B cell (primary cell): ENCODE measurements around the gene NR0B2. TPM values are rescaled to one million over a fixed set of nuclear protein-coding genes. Genes with fewer than 3 reads are reported as not detected.
A peak's percentile ranks its signal among the peaks of the same experiment; 100 is the strongest.

ENCODE experiments used
- ATAC-seq: fragments of 200-7000 bp; cut with Tn5 transposase; one replicate; pipeline ENCODE4 v1.10.0; 2021; ENCODE audit warnings: low read depth, mild to moderate bottlenecking, moderate number of reproducible peaks, moderate library complexity
- CTCF ChIA-PET: fragments of 350-600 bp; sonication (Branson Sonifier 250); formaldehyde crosslinking; loops from one replicate; lab custom pipeline; 2021; ENCODE audit warnings: antibody characterized with exemption, inconsistent platforms; lab: Charles Lee
- POLR2A ChIA-PET: fragments of 350-600 bp; sonication (Branson Sonifier 250); formaldehyde crosslinking; loops from one replicate; lab custom pipeline; 2021; ENCODE audit warnings: antibody characterized with exemption; lab: Charles Lee
- DNase-seq: peaks from one replicate; pipeline ENCODE4 v3.0.0; 2013
- H2AFZ ChIP-seq: 2 replicates; pipeline ENCODE4 v1.6.1; 2012; ENCODE audit warnings: mild to moderate bottlenecking, low read depth, low read length; ENCODE audit not compliant: insufficient read depth, poor library complexity, severe bottlenecking
- H3K27ac ChIP-seq, 2 donors: 1 replicate in 1 of 2; 2 replicates in 1 of 2; pipeline ENCODE4 v1.5.1; 2012 to 2013; ENCODE audit warnings: low read length in 2 of 2, mild to moderate bottlenecking in 2 of 2, moderate library complexity in 1 of 2
- H3K27me3 ChIP-seq, 4 experiments: fragments of 200-600 bp in 1 of 4; sonication (generic) in 1 of 4; replicated peaks in 1 of 4; 1 replicate in 2 of 4; 2 replicates in 2 of 4; pipeline versions ENCODE4 v1.6.1 to v1.7.0; 2013 to 2016; ENCODE audit warnings: low read length in 3 of 4, mild to moderate bottlenecking in 2 of 4, mixed read lengths in 1 of 4, moderate library complexity in 1 of 4; ENCODE audit not compliant: insufficient read depth in 4 of 4, control insufficient read depth in 3 of 4; ENCODE audit errors: control extremely low read depth in 1 of 4
- H3K36me3 ChIP-seq, 2 experiments: replicated peaks in 1 of 2; 1 replicate in 1 of 2; 2 replicates in 1 of 2; pipeline versions ENCODE4 v1.6.1 to v1.7.1; 2013; ENCODE audit warnings: low read length in 1 of 2; ENCODE audit not compliant: insufficient read depth in 2 of 2, control insufficient read depth in 1 of 2; ENCODE audit errors: control extremely low read depth in 1 of 2, extremely low read depth in 1 of 2
- H3K4me1 ChIP-seq, 2 donors: fragments of 200-600 bp in 1 of 2; sonication (generic) in 1 of 2; 1 replicate in 1 of 2; 2 replicates in 1 of 2; pipeline versions ENCODE4 v1.5.1 to v1.6.1; 2013 to 2017; ENCODE audit warnings: low read length in 2 of 2; ENCODE audit not compliant: control insufficient read depth in 2 of 2, insufficient read depth in 2 of 2
- H3K4me2 ChIP-seq: replicated peaks from 2 replicates; pipeline ENCODE3; 2012; ENCODE audit warnings: mild to moderate bottlenecking, low read depth, low read length; ENCODE audit not compliant: poor library complexity, severe bottlenecking
- H3K4me3 ChIP-seq, 5 experiments: fragments of 200-600 bp in 1 of 5; sonication (generic) in 1 of 5; 1 replicate in 3 of 5; 2 replicates in 2 of 5; pipeline versions ENCODE4 v1.5.1 to v1.7.0; 2011 to 2016; ENCODE audit warnings: low read length in 4 of 5, mild to moderate bottlenecking in 4 of 5, low read depth in 2 of 5, control low read depth in 1 of 5, moderate library complexity in 1 of 5; ENCODE audit not compliant: insufficient read depth in 1 of 5; ENCODE audit errors: control extremely low read depth in 1 of 5, extremely low read depth in 1 of 5
- H3K79me2 ChIP-seq: fragments of 200-600 bp; sonication (generic); one replicate; pipeline ENCODE4 v1.6.0; 2016; ENCODE audit warnings: low read length; ENCODE audit not compliant: control insufficient read depth, insufficient read depth
- H3K9ac ChIP-seq: fragments of 200-600 bp; sonication (generic); 2 replicates; pipeline ENCODE4 v1.6.1; 2017; ENCODE audit warnings: mild to moderate bottlenecking, low read length, moderate library complexity
- H3K9me3 ChIP-seq, 3 donors: one replicate each; pipeline versions ENCODE4 v1.6.1 to v1.7.1; 2013; ENCODE audit warnings: low read length in 2 of 3; ENCODE audit not compliant: control insufficient read depth in 2 of 3, insufficient read depth in 1 of 3; ENCODE audit errors: control extremely low read depth in 1 of 3
- H4K20me1 ChIP-seq: 2 replicates; pipeline ENCODE4 v1.6.0; 2012; ENCODE audit warnings: mild to moderate bottlenecking, low read length; ENCODE audit not compliant: insufficient read depth, control insufficient read depth, poor library complexity, severe bottlenecking
- H3K27ac Mint-ChIP-seq: one replicate; pipeline ENCODE4 v1.8.0; 2021; ENCODE audit warnings: mixed read lengths
- H3K27me3 Mint-ChIP-seq: one replicate; pipeline ENCODE4 v1.8.0; 2021; ENCODE audit warnings: mixed read lengths
- H3K4me1 Mint-ChIP-seq: one replicate; pipeline ENCODE4 v1.8.0; 2021; ENCODE audit warnings: mixed read lengths
- H3K4me3 Mint-ChIP-seq: one replicate; pipeline ENCODE4 v1.8.0; 2021; ENCODE audit warnings: mixed read lengths
- H3K9me3 Mint-ChIP-seq: one replicate; pipeline ENCODE4 v1.8.0; 2022; ENCODE audit warnings: mixed read lengths; ENCODE audit not compliant: insufficient read depth
- CTCF ChIP-seq: fragments of 200-600 bp; IDR thresholded peaks from one replicate; pipeline ENCODE4 v1.8.0; 2022; ENCODE audit warnings: antibody characterized with exemption, mild to moderate bottlenecking
- EZH2 ChIP-seq: IDR thresholded peaks from 2 replicates; pipeline ENCODE4 v1.6.1; 2012; ENCODE audit warnings: borderline replicate concordance, low read depth, mild to moderate bottlenecking, moderate library complexity, low read length; ENCODE audit not compliant: insufficient read depth, poor library complexity, severe bottlenecking
- WGBS: methylation state at CpG from one replicate; pipeline ENCODE4 v1.1.5; 2013; ENCODE audit warnings: missing lambda C conversion rate; ENCODE audit not compliant: insufficient coverage; 5-methylcytosine and 5-hydroxymethylcytosine counted together
- intact Hi-C: fragments of 100-400 bp; cut with micrococcal nuclease; formaldehyde crosslinking; loops from one replicate; pipeline ENCODE4 v1.10.0; 2022
- polyA plus RNA-seq: library from polyadenylated mRNA; depleted of rRNA; stranded (reverse); fragments of >200 nt; gene quantifications from 2 replicates; pipeline ENCODE4 v1.2.3, GENCODE V29; 2012
- total RNA-seq, 2 donors: library from RNA; stranded (reverse); fragments of 120-200 nt in 1 of 2; gene quantifications; 1 replicate in 1 of 2; 2 replicates in 1 of 2; pipeline versions ENCODE4 v1.2.3 to v1.2.4, GENCODE V29; 2013 to 2022

NR0B2 gene
- total and polyA plus RNA-seq, 2 donors (not counting 1 experiment from before 2014, with no cell fraction given) = not detected

- Mint-ChIP-seq H3K27me3 (no peaks in the 10 kb centered on the region), H3K4me3 (peak within 1 kb of the TSS; percentile 92), H3K27ac (peak within 1 kb of the TSS; percentile 99), H3K9me3 (no peaks in the 10 kb centered on the region), H3K4me1 (peaks cover 36% of the 10 kb centered on the region)
- under 1% methylated on average over 47 of the region's 50 CpGs for WGBS
- Histone ChIP-seq H3K9me3 (no peaks in the 10 kb centered on the region), H3K4me2 (peak within 1 kb of the TSS; percentile 81), H3K4me1 (peaks cover 16 to 20% of the 10 kb centered on the region in 2 donors), H3K27me3 (no peaks in the 10 kb centered on the region), H3K79me2 (peaks cover 50% of the 10 kb centered on the region), H3K27ac (peak within 1 kb of the TSS; percentile 82 to 92), H4K20me1 (peaks cover 11% of the 10 kb centered on the region), H3K4me3 (peak within 1 kb of the TSS; percentile 84 to 100 (median 97)), H3K36me3 (peaks cover 2 to 15% of the 10 kb centered on the region in 2 experiments), H3K9ac (peak within 1 kb of the TSS; percentile 85), H2AFZ (peak within 1 kb of the TSS; percentile 97)
- intact Hi-C loops = loop anchor here (1.0 to 10.0 kb wide), 5 partner anchors 10 to 425 kb away; partner anchors contain the start of genes GPN2, HMGN2 and NUDC
- TF ChIP-seq EZH2 (no peak), CTCF (no peak)
- POLR2A ChIA-PET = interaction anchor here (0.6 to 3.4 kb wide), 7 partner anchors 10 to 60 kb away, joined by 3 to 26 read pairs (median 4); partner anchors contain the start of genes GPN2, KDF1 and NUDC
- peak; percentile 92 for ATAC-seq
- CTCF ChIA-PET = interaction anchor here (0.6 to 2.6 kb wide), 6 partner anchors 11 to 930 kb away, joined by 3 to 14 read pairs (median 3); partner anchors contain the start of genes GPN2 and PPP1R8
- peak; percentile 94 for DNase-seq
Observed at GRCh38 chr1:26900001-26900814, 13.6 kb downstream of the NR0B2 start, which contains the start of gene GPATCH3. TSS of gene GPATCH3 (minus strand) at chr1:26900467. CDS start at chr1:26900442, 25 bp downstream.
